GM19238 (cell line): ENCODE measurements around the gene KRT73.

Experiments used
- DNase-seq: peaks from one replicate; pipeline ENCODE4 v3.0.0; 2011; ENCODE audit warnings: low spot score; ENCODE audit not compliant: insufficient read length

The KRT73 gene

GRCh38 chr12:52618216-52618615 is at the start of gene KRT73:
Gene KRT73, minus strand, starts transcription at chr12:52618559. Its CDS starts 35 bp downstream, at chr12:52618524.
- no peak for DNase-seq

- DNase-seq = no peak
Measured at GRCh38 chr12:52667931-52668330, 49.6 kb upstream of the KRT73 start.

GRCh38 chr12:52667509-52667908 is 49.1 kb upstream of the KRT73 start:
- DNase-seq = no peak

GRCh38 chr12:52666471-52666870 is 48.1 kb upstream of the KRT73 start:
- no peak for DNase-seq

GRCh38 chr12:52663420-52663819 is 45.1 kb upstream of the KRT73 start:
- no peak for DNase-seq

- DNase-seq = no peak
Measured at GRCh38 chr12:52662918-52663229, 44.5 kb upstream of the KRT73 start.

GRCh38 chr12:52662093-52662917 is 43.9 kb upstream of the KRT73 start:
- no peak for DNase-seq

- DNase-seq = no peak
Measured at GRCh38 chr12:52661668-52662067, 43.3 kb upstream of the KRT73 start.

GRCh38 chr12:52660934-52661499 is 42.7 kb upstream of the KRT73 start:
- no peak for DNase-seq

GRCh38 chr12:52659951-52660350 is 41.6 kb upstream of the KRT73 start:
- DNase-seq = no peak

GRCh38 chr12:52659395-52659794 is 41.0 kb upstream of the KRT73 start:
- no peak for DNase-seq

- no peak for DNase-seq
Measured at GRCh38 chr12:52658196-52658595, 39.8 kb upstream of the KRT73 start.

- no peak for DNase-seq
Measured at GRCh38 chr12:52657250-52657902, 39.0 kb upstream of the KRT73 start.

GRCh38 chr12:52656616-52657015 is 38.3 kb upstream of the KRT73 start:
- no peak for DNase-seq

GRCh38 chr12:52655720-52656124 is 37.4 kb upstream of the KRT73 start:
- no peak for DNase-seq

- no peak for DNase-seq
Measured at GRCh38 chr12:52655251-52655650, 36.9 kb upstream of the KRT73 start.

- no peak for DNase-seq
Measured at GRCh38 chr12:52651726-52652261, 33.4 kb upstream of the KRT73 start, which contains the start of gene KRT2. Gene KRT2, minus strand, starts transcription at chr12:52652211. Its CDS starts 69 bp downstream, at chr12:52652142.

GRCh38 chr12:52650520-52651081 is 32.2 kb upstream of the KRT73 start:
- DNase-seq = no peak

GRCh38 chr12:52649066-52649465 is 30.7 kb upstream of the KRT73 start:
- no peak for DNase-seq

GRCh38 chr12:52648012-52648550 is 29.7 kb upstream of the KRT73 start:
- DNase-seq = no peak

GRCh38 chr12:52647601-52648000 is 29.2 kb upstream of the KRT73 start:
- no peak for DNase-seq

GRCh38 chr12:52646613-52647012 is 28.3 kb upstream of the KRT73 start:
- no peak for DNase-seq
